Measurements from ENCODE around the gene CCRL2.

CCRL2 gene

GRCh38 chr3:46405301-46406019 lies 1.6 kb upstream of the CCRL2 start:
- Histone ChIP-seq H3K27me3 (replicated peaks) (no peaks in the 10 kb centered on the region), H3K36me3 (replicated peaks) (no peaks in the 10 kb centered on the region), H3K4me3 (ENCODE audit: low read depth, low read length) (no peak overlapping the region), H3K27ac (no peak overlapping the region)
- in situ Hi-C loops (cut with HindIII; ENCODE audit: low pct_ligation_motif_present, low sequenced_read_pairs), result no loop called here
- no peak for DNase-seq
- TF ChIP-seq CTCF (IDR thresholded peaks at IDR 0.05; ENCODE audit: low read depth, low read length, missing control alignments), result no peak

DNA sequence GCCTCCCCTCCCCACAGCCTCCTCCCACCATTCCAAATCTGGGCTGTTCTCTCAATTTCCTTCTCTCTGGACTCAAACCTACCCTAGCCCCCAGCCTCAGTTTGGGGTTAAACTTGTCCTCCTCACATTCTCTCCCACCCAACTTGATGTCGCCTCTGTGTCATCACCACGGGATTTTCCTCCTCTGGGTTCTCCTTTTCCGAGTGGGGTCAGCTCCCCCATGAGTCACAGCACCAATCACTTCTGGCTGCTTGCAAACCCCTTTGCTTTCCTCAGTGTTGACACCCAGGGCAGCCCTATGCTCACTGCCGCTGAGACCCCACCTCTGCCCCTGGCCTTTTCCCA lies 644 bp upstream of the CCRL2 start:
- in situ Hi-C loops (cut with HindIII; ENCODE audit: low pct_ligation_motif_present, low sequenced_read_pairs), result no loop called here
- H3K27ac ChIP-seq, result no peak overlapping the region
- DNase-seq, result no peak
- no peak for TF ChIP-seq CTCF (IDR thresholded peaks at IDR 0.05; ENCODE audit: low read depth, low read length, missing control alignments)
- no peak overlapping the region for H3K4me3 ChIP-seq (ENCODE audit: low read depth, low read length)
- no peaks in the 10 kb centered on the region for H3K36me3 ChIP-seq (replicated peaks)
- H3K27me3 ChIP-seq (replicated peaks), result no peaks in the 10 kb centered on the region

DNA sequence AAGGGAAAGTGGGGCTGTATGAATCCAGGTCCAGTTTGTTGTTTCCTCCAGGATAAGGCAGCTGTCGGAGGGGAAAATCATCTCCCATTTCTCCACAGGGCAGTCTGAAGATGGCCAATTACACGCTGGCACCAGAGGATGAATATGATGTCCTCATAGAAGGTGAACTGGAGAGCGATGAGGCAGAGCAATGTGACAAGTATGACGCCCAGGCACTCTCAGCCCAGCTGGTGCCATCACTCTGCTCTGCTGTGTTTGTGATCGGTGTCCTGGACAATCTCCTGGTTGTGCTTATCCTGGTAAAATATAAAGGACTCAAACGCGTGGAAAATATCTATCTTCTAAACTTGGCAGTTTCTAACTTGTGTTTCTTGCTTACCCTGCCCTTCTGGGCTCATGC lies 911 bp downstream of the CCRL2 start:
- no peak for TF ChIP-seq CTCF (IDR thresholded peaks at IDR 0.05; ENCODE audit: low read depth, low read length, missing control alignments)
- Histone ChIP-seq H3K4me3 (ENCODE audit: low read depth, low read length) (no peak overlapping the region), H3K27me3 (replicated peaks) (no peaks in the 10 kb centered on the region), H3K36me3 (replicated peaks) (no peaks in the 10 kb centered on the region), H3K27ac (no peak overlapping the region)
- in situ Hi-C loops (cut with HindIII; ENCODE audit: low pct_ligation_motif_present, low sequenced_read_pairs), result no loop called here
- no peak for DNase-seq

DNA sequence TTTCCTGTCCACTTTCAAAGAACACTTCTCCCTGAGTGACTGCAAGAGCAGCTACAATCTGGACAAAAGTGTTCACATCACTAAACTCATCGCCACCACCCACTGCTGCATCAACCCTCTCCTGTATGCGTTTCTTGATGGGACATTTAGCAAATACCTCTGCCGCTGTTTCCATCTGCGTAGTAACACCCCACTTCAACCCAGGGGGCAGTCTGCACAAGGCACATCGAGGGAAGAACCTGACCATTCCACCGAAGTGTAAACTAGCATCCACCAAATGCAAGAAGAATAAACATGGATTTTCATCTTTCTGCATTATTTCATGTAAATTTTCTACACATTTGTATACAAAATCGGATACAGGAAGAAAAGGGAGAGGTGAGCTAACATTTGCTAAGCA lies 1.8 kb downstream of the CCRL2 start:
- DNase-seq, result no peak
- Histone ChIP-seq H3K4me3 (ENCODE audit: low read depth, low read length) (no peak overlapping the region), H3K27me3 (replicated peaks) (no peaks in the 10 kb centered on the region), H3K27ac (no peak overlapping the region), H3K36me3 (replicated peaks) (no peaks in the 10 kb centered on the region)
- in situ Hi-C loops (cut with HindIII; ENCODE audit: low pct_ligation_motif_present, low sequenced_read_pairs), result no loop called here
- TF ChIP-seq CTCF (IDR thresholded peaks at IDR 0.05; ENCODE audit: low read depth, low read length, missing control alignments), result peak; percentile 26

DNA sequence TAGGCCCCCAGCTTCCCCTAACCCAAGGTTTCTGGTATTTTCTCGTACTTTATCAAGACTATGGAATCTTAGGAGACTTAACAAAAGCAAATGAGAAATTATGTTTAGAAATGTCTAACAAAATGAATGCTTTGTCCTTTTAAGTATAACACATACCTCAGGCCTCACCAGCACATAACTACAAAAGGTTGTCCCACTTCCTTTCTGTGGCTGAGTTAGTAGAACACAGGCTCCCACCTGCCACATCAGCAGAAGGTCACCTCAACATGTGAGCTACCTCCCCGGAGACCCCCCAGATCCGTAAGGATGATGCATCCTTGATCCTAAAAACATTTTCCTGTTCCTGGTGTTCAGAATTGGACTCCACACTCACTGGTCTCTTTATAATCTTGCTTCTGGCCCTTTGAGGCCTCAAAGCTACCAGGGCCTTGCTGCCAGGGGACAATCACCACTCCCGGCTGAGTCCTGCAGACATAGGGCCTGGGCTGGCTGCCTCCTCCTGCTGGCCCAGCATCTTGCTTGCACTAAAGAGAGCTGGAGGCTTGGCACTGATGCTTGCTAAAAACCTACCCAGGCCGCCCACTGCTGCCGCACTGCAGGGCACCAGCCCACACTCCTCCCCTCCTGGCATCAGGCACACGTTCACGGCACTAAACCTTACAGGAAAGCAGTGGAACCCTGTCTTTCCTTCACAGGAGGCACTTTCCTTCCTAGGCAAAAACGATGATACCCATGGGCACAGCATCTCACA lies 2.9 kb downstream of the CCRL2 start:
- in situ Hi-C loops (cut with HindIII; ENCODE audit: low pct_ligation_motif_present, low sequenced_read_pairs), result no loop called here
- H3K27ac ChIP-seq, result no peak overlapping the region
- no peak for DNase-seq
- no peaks in the 10 kb centered on the region for H3K36me3 ChIP-seq (replicated peaks)
- no peak for TF ChIP-seq CTCF (IDR thresholded peaks at IDR 0.05; ENCODE audit: low read depth, low read length, missing control alignments)
- H3K4me3 ChIP-seq (ENCODE audit: low read depth, low read length), result no peak overlapping the region
- H3K27me3 ChIP-seq (replicated peaks), result no peaks in the 10 kb centered on the region
